SK-MEL-5 (cell line): Measurements from ENCODE around the gene EDAR. TPM values are rescaled to one million over a fixed set of nuclear protein-coding genes. Genes with fewer than 3 reads are reported as not detected.
A peak's percentile ranks its signal among the peaks of the same experiment; 100 is the strongest.

Source experiments
- DNase-seq: peaks from one replicate; pipeline ENCODE4 v3.0.0-alpha.2; 2016; ENCODE audit warnings: low read depth, low spot score
- in situ Hi-C: cut with HindIII; loops from 2 replicates; pipeline ENCODE4 v1.10.0; 2016; ENCODE audit warnings: low sequenced_read_pairs, high pct_unique_total_duplicates, low pct_unique_long_range_greater_than_20kb
- small RNA-seq, 2 experiments: library from RNA; depleted of rRNA; stranded (forward); fragments of <200 nt; gene quantifications; one replicate each; pipeline ENCODE3, GENCODE V24; 2014
- total RNA-seq: library from RNA; depleted of rRNA; stranded (reverse); fragments of >200 nt; shearing (Covaris generic); gene quantifications from 2 replicates; pipeline ENCODE4 v1.2.3, GENCODE V29; 2014; rRNA removed

EDAR gene
- total RNA-seq, 1 experiment from 2014 or later = not detected

DNA sequence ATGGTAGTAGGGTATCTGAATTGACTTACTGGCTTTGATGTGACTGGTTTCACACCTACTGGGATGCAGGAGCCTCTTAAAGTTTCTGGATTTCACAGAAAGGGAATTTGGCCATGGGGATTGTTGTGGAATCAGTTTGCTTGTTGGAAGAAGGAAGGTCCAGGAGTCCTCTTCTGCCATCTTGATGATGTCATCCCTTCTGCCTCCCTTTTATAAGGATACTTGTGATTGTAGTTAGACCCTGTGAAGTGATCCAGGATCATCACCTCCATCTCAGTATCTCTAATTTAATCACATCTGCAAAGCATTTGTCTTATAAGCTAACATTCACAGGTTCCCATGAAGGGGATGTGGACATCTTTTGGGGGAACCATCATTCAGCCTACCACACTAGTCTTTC is 123.0 kb downstream of the EDAR start:
- in situ Hi-C loops = no loop called here
- DNase-seq = no peak

DNA sequence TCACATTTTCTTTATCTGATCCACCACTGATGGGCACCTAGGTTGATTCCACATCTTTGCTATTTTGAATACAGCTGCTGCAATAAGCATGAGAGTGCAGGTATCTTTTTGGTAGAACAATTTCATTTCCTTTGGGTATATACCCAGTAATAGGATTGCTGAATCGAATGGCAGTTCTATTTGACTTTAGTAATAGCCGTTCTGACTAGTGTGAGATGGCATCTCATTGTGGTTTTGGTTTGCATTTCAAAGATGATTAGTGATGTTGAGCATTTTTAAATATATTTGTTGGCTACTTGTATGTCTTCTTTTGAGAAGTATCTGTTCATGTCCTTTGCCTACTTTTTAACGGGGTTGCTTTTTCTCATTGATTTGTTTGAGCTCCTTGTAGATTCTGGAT is 130.1 kb downstream of the EDAR start:
- in situ Hi-C loops = no loop called here
- no peak for DNase-seq

DNA sequence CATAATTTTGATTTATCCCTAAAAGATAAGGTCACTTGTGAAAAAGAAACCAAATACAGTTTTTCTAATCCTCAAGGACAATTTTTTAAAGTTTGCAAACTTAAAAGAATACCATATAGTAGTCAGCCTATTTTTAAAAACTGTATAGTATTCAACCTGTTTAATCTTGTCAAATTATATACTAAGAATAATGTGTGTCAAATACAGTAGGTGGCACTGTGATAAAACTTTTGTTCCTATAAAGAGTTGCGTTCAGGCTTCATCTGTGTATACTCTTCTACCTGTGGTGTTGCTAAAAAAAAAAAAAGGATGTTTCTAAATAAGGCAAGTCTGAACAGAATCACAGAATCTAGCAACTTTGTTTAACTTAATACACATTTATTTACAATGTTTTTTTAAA is 133.8 kb downstream of the EDAR start:
- DNase-seq = peak; percentile 40

DNA sequence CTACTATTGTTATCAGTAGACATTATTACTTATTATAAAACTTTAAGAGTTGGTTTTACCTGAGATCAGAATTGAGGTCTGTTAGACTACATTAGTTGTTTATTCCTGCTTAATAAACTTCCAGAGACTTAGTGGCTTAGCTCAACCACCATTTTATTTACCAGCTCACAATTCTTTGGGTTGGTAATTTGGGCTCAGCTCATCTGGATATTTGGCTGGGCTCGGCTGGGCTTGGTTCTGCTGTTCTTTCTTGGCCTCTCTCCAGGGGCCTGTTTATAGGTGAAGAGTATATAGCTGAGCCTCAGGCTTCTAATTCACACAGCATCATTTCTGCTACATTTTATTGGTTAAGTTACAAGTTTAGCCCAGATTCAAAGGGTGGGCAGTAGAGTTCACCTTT is 134.5 kb downstream of the EDAR start:
- in situ Hi-C loops = no loop called here
- DNase-seq = no peak

More for the DNA sequence above, 133.8 kb downstream of the EDAR start:
- in situ Hi-C loops = no loop called here

DNA sequence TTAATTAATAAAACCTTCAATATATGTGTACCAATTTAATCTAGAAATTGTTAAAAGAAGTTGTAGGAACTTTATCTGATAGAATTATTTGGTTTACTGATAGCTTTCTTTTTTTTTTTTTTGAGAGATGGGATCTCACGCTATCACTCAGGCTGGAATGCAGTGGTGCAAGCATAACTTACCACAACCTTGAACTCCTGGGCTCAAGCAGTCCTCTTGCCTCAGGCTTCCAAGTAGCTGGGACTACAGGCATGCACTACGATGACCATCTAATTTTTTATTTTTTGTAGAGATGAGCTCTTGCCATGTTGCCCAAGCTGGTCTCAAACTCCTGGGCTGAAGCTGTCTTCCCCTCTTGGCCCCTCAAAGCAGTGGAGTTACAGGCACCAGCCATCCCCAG is 135.6 kb downstream of the EDAR start:
- in situ Hi-C loops = no loop called here

DNA sequence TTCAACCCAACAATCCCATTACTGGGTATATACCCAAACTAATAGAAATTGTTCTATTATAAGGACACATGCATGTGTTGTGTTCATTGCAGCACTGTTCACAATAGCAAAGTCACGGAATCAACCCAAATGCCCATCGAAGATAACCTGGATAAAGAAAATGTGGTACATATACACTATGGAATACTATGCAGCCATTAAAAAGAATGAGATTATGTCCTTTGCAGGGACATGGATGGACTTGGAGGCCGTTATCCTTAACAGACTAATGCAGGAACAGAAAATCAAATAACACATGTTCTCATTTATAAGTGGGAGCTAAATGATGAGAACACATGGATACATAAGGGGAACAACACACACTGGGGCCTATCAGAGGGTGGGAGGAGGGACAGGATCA is 136.6 kb downstream of the EDAR start:
- no peak for DNase-seq
- in situ Hi-C loops = no loop called here

More for the DNA sequence above, 135.6 kb downstream of the EDAR start:
- no peak for DNase-seq

DNA sequence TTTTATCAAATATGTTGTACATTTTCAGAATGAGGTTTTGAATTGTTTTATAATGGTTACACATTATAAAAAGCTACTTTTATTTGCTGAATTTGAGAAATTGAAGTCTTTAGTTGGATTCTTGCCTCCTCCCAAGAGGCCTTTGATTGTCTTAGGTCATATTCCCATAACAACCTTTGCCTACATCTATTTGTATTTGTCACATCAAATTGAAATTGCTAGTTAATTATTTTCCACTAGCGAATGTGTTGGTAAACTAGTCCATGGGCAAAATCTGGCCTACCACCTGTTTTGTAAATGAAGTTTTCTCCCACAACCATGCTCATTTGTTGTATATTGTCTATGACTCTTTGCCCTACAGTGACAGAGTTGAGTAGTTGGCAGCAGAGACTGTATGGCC is 142.0 kb downstream of the EDAR start:
- in situ Hi-C loops = no loop called here
- no peak for DNase-seq

DNA sequence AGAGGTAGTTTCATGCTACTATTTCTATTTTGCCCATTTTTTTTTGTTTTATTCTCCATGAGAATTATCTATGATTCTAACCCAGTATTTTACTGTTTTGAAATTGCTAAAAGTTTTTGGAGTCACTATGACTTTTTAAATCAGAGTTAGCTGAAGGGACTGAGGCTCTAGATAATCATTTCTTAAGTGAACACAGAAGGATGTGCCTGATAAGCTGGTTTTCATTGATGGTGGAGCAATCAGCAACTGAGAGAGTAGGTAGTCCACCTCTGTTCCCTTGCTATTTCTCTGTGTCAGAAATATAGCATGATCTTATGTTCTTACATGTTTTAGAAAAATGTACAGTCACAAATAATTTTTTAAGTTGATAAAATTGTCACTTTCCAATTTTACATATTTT is 143.1 kb downstream of the EDAR start:
- no peak for DNase-seq
- in situ Hi-C loops = no loop called here

Small RNA genes lying within 50 kb of the gene (small RNA-seq; reads per million reads assigned to genes)
- 0 reads per million in 2 experiments for gene AC073415.1

Other genes starting within 250 kb of the EDAR start
- 5.4 and 5.9 TPM in 2 replicates for gene CCDC138, start 202.4 kb downstream of the EDAR start, total RNA-seq
- 0.32 and 0.35 TPM in 2 replicates for gene SH3RF3, start 140.0 kb upstream of the EDAR start, total RNA-seq